DND-41 (cell line): Measurements from ENCODE around the gene VPS35L.

ENCODE experiments used
- ATAC-seq: fragments of 200-7000 bp; cut with Tn5 transposase; 3 replicates; pipeline ENCODE4 v1.9.1; 2021; ENCODE audit warnings: low read depth; ENCODE audit not compliant: insufficient read depth
- DNase-seq: peaks from one replicate; pipeline ENCODE4 v3.0.0-alpha.2; 2020
- H2AFZ ChIP-seq: 2 replicates; pipeline ENCODE4 v1.6.0; 2012; ENCODE audit warnings: low read depth, low read length
- H3K27ac ChIP-seq: 2 replicates; pipeline ENCODE4 v1.5.1; 2012; ENCODE audit warnings: low read length, inconsistent platforms
- H3K27me3 ChIP-seq: fragments of 200-600 bp; sonication (generic); 2 replicates; pipeline ENCODE4 v1.6.0; 2012; ENCODE audit warnings: low read length, mild to moderate bottlenecking, inconsistent platforms; ENCODE audit not compliant: insufficient read depth, poor library complexity
- H3K36me3 ChIP-seq: 2 replicates; pipeline ENCODE4 v1.5.1; 2012; ENCODE audit warnings: low read length, inconsistent platforms; ENCODE audit not compliant: insufficient read depth
- H3K4me1 ChIP-seq: 2 replicates; pipeline ENCODE4 v1.5.1; 2012; ENCODE audit warnings: mild to moderate bottlenecking, low read length; ENCODE audit not compliant: insufficient read depth
- H3K4me2 ChIP-seq: 2 replicates; pipeline ENCODE4 v1.6.0; 2012; ENCODE audit warnings: mild to moderate bottlenecking, moderate library complexity, low read length, inconsistent platforms; ENCODE audit not compliant: insufficient read depth
- H3K4me3 ChIP-seq, 2 experiments: fragments of 200-600 bp in 1 of 2; shearing (Covaris generic) in 1 of 2; 2 replicates each; pipeline ENCODE4 v1.5.1; 2012 to 2016; ENCODE audit warnings: inconsistent platforms in 2 of 2, low read length in 2 of 2, mild to moderate bottlenecking in 2 of 2, low read depth in 1 of 2, moderate library complexity in 1 of 2
- H3K79me2 ChIP-seq: 2 replicates; pipeline ENCODE4 v1.6.0; 2012; ENCODE audit warnings: low read length, inconsistent platforms; ENCODE audit not compliant: insufficient read depth
- H3K9ac ChIP-seq: 2 replicates; pipeline ENCODE4 v1.6.0; 2012; ENCODE audit warnings: low read depth, mild to moderate bottlenecking, inconsistent platforms, low read length, moderate library complexity
- H3K9me3 ChIP-seq: 2 replicates; pipeline ENCODE4 v1.5.1; 2012; ENCODE audit warnings: low read length, moderate library complexity, mild to moderate bottlenecking, inconsistent platforms; ENCODE audit not compliant: insufficient read depth, severe bottlenecking
- H4K20me1 ChIP-seq: 2 replicates; pipeline ENCODE4 v1.6.0; 2012; ENCODE audit warnings: low read length; ENCODE audit not compliant: insufficient read depth
- EZH2 ChIP-seq: IDR thresholded peaks from 3 replicates; pipeline ENCODE4 v1.6.1; 2012; ENCODE audit warnings: borderline replicate concordance, low read depth, mild to moderate bottlenecking, moderate library complexity, low read length, inconsistent platforms; ENCODE audit not compliant: severe bottlenecking
- TF ChIP-seq, protein P1 (sequence below): IDR thresholded peaks from 2 replicates; pipeline ENCODE4 v1.5.1; 2012; ENCODE audit warnings: borderline replicate concordance, low read length, moderate library complexity, mild to moderate bottlenecking; ENCODE audit not compliant: poor library complexity, severe bottlenecking; ENCODE audit errors: extremely low read depth

The VPS35L gene

DNA sequence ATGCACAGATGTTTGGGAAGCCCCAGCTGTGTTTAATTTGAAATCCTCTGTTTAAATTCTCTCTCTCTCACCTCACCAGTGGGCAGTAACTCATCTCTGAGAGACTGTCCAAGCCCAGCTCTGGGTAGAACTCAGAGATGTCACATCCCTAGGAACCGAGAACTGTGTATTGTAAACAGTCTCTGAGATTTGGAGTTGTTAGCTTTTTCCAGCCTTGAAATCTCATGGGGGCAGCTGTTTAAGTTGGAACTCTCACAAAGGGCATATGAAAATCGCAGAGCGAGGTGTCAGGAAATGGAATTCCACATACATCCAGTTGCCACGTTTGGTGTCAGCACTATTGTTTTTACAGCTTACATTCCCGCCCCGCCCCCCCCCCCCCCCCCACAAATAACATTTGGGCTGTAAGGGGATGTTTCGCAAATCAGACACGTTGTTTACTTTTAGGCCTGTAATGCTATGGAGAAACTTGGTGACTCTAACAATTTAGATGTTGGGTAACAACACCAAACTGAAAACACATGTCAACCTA is 34.3 kb downstream of the VPS35L start:
- Histone ChIP-seq H3K79me2 (no peaks in the 10 kb centered on the region), H3K4me2 (no peak overlapping the region), H3K9ac (no peak overlapping the region), H3K27ac (no peak overlapping the region), H3K4me3 (no peak overlapping the region), H3K9me3 (no peaks in the 10 kb centered on the region), H3K36me3 (peaks cover 35% of the 10 kb centered on the region), H4K20me1 (no peaks in the 10 kb centered on the region), H2AFZ (no peak overlapping the region), H3K27me3 (no peaks in the 10 kb centered on the region), H3K4me1 (no peaks in the 10 kb centered on the region)
- TF ChIP-seq, protein P1, sequence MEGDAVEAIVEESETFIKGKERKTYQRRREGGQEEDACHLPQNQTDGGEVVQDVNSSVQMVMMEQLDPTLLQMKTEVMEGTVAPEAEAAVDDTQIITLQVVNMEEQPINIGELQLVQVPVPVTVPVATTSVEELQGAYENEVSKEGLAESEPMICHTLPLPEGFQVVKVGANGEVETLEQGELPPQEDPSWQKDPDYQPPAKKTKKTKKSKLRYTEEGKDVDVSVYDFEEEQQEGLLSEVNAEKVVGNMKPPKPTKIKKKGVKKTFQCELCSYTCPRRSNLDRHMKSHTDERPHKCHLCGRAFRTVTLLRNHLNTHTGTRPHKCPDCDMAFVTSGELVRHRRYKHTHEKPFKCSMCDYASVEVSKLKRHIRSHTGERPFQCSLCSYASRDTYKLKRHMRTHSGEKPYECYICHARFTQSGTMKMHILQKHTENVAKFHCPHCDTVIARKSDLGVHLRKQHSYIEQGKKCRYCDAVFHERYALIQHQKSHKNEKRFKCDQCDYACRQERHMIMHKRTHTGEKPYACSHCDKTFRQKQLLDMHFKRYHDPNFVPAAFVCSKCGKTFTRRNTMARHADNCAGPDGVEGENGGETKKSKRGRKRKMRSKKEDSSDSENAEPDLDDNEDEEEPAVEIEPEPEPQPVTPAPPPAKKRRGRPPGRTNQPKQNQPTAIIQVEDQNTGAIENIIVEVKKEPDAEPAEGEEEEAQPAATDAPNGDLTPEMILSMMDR, result no peak
- TF ChIP-seq EZH2, result no peak
- ATAC-seq (no peak), DNase-seq (no peak)

DNA sequence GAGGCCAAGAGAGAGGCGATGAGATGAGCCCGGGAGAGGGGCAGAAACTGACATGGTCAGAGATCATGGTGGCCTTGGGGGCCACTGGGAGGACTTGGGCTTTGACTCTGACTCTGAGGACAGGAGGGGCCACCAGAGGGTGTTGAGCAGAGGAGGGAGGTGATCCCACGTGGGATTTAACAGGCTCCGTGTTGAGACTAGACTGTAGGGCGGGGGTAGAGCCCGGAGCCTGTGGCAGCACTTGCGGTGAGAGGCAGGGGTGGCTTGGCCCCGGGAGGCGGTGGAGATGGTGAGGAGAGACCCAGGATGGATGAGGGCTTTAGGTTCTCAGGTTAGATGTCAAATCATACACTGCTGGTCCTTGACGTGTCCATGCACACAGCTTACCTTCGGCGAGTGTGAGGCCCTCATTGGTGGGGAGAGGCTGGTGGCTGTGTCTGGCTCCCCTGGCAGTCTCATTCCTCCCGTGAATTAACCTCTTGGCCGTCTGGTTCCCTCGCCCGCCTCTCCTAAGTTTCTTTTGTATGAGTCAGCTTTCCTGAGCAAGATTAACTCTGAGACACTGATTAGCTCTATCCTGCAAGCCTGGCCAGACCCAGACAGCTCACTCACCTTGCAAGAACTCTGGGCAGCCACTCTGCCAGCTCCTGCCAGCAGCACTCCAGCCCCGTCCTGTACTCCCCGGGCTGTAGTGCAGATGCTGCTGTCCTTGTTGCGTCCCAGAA is 39.7 kb downstream of the VPS35L start:
- Histone ChIP-seq H3K79me2 (no peaks in the 10 kb centered on the region), H2AFZ (no peak overlapping the region), H4K20me1 (peaks cover 7% of the 10 kb centered on the region; the same call in 1 of the 2 replicates), H3K27ac (no peak overlapping the region), H3K9me3 (no peaks in the 10 kb centered on the region), H3K4me1 (no peaks in the 10 kb centered on the region), H3K27me3 (no peaks in the 10 kb centered on the region), H3K4me3 (no peak overlapping the region), H3K4me2 (no peak overlapping the region), H3K36me3 (peaks cover 51% of the 10 kb centered on the region), H3K9ac (no peak overlapping the region)
- ATAC-seq (no peak), DNase-seq (no peak)
- TF ChIP-seq EZH2, result no peak
- TF ChIP-seq, protein P1, result no peak

DNA sequence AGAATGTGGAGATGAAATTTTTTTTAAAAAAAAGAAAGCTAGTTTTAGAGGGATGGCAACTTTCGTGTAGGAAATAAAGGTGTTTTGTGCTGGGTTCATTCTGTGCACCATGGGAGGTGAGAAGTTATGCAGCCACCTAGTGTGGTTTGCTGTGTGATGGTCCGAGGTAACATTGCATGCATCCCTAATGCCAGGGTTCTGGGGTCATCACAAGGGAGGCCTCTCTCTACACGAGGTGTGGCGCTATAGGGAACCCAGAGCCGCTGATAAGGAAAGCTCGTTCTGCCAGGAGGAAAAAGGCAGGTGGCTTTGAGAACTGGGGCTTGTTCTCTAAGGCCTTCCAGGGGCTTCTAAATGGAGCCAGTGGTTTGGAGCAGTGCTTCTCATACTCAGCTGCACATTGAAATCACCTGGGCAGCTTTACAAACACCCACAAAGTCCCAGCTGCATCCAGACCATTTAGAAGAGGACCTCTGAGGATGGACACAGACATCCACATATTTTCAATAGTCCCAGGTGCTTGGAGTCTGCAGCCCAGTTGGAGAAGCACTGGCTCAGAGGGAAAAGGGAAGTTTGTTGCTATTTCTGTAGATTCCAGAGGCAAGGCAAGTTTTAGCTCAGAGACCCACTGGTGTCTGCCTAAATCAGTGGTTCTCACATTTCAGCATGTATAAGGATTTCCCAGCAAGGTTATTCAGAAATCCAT is 43.5 kb downstream of the VPS35L start:
- DNase-seq (no peak), ATAC-seq (no peak)
- Histone ChIP-seq H3K4me2 (no peak overlapping the region), H3K4me1 (no peaks in the 10 kb centered on the region), H3K27ac (no peak overlapping the region), H4K20me1 (peaks cover 7% of the 10 kb centered on the region; the same call in 1 of the 2 replicates), H3K4me3 (no peak overlapping the region), H3K9me3 (no peaks in the 10 kb centered on the region), H3K79me2 (no peaks in the 10 kb centered on the region), H3K27me3 (no peaks in the 10 kb centered on the region), H3K9ac (no peak overlapping the region), H2AFZ (no peak overlapping the region), H3K36me3 (peaks cover 46% of the 10 kb centered on the region; the same call in 1 of the 2 replicates)
- TF ChIP-seq, protein P1, result no peak
- no peak for TF ChIP-seq EZH2
